GM19468 (cell line): ENCODE results near the gene RSPH1.

ENCODE experiments used
- ATAC-seq: cut with Tn5 transposase; IDR thresholded peaks from one replicate; pipeline ENCODE4 v1.9.1; 2021; ENCODE audit warnings: mild to moderate bottlenecking, moderate library complexity, moderate number of reproducible peaks; ENCODE audit not compliant: unreplicated experiment; ENCODE audit errors: extremely low read depth

The RSPH1 gene

DNA sequence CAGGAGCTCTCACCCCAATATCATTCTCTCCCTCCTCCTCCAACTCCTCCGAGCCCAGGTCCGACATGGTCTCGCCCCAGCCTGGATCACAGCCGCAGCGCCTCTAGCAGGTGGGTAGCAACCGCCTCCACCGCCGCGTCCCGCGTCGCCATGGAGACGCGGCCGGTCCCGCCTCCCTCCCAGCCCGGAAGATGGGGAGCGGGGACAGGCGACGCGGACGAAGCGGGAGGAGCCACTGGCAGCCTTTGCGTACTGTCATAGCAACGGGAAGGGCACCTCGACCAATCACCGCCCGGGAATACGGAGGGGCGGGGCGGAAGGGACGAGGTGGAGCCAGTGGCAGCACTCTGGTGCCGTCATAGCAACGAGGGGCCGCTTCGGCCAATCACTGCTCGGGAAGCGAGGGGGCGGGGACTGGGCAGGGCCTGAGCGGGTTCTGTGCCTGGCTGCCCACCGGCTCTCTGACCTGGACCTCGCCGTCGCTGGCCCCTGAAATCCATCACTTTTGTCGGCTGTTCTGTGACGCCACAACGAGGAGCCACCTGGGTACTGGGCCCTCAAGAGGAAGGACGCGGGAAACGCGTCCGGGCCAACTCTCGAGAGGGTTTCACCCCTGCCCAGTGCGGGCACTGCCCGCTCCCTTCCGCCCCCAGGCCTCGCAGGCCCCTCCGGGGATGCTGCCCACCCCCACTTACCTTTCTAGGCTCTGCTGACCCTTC is at the start of gene RSPH1:
RSPH1 (minus strand) TSS at position 105 of the 719 bp plus-strand sequence; CDS start at position 67, 38 bp downstream.
- ATAC-seq = peak; percentile 90

DNA sequence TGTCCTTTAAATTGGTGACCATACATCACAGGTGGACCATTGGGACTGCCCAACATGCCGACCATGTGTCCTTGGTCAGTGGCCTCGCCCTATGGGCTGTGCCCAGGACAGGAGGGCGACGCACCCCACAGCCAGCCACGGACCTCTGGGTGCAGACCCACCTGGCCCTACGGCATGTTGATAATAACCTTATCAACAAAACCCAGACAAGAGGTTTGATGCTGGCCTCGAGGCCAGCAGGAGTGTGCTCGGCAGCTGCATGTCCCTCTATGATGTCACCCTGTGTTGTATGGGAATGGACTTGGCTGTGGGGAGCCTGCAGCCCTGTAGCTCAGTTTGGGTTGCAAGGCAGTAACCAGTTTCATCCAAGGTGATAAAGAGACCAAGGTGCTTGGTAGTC is 49.7 kb upstream of the RSPH1 start:
- no peak for ATAC-seq

DNA sequence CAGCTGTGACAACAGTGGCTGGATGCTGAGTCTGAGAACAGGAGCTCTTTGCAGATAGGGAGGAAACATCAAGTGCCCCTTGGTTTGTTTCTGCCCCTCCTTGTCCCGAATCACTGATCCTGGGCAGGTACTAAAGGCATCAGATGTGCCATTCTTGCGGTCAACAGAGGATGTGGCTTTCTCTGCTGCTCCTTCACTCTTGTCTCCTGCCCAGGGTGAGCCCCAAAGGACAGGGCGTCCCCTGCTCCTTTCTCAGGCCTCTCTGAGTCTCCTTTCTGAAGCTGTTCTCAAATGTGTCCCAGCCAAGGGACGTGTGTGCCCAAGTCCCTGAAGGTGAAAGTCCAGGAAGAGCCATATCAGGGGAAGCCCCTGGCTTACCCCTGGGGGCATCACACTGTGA is 49.3 kb upstream of the RSPH1 start:
- ATAC-seq = no peak

DNA sequence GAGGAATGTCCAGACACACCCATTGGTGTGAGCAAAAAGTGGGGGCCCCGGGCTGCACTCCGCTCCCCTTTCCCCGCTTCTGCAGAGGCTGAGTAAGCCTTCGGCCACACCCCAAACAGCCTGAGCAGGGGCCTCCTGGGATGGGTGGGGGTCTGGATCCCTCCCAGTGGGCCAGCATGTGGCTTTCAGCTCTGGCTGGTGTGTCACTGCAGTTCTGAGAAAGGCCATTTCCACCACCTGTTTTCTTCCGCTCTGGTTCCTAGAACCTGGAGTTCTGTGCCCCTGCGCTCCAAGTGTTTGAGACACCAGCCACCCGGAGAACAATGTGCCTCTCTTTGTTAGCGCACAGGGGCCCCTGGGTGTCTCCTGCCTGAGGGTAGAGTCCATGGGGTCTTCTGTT is 48.5 kb upstream of the RSPH1 start:
- no peak for ATAC-seq

DNA sequence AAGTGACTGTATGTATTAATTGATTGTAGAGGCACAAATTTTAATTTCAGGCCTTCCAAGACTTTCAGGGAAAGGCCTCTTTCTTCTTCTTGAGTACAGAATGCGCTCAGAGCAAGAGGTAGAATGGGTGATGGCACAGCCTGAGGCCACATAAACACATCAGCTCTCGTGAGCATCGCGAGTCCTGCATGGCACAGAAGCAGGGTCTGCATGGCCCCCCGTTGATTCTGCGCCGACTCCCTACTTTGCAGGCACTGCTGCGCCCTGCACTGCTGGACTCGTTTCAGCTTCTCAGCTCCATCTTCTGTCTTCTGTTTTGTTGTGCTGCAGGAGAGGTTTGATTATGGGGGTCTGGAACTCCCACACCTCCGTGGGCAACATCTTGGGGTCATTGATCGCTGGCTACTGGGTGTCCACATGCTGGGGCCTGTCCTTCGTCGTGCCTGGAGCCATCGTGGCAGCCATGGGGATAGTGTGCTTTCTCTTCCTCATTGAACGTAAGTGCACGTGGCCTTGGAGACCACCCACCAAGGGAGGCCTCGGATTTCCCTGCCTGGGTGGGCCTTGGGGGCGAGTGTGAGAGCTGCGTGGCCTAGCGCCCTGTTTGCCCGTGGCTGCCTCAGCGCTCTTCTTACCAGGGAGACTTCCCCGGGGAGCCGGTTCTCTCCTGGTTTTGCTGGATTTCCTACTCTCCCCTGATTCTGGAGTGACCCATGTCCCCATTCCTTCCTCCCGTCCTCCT is 47.3 kb upstream of the RSPH1 start:
- no peak for ATAC-seq

DNA sequence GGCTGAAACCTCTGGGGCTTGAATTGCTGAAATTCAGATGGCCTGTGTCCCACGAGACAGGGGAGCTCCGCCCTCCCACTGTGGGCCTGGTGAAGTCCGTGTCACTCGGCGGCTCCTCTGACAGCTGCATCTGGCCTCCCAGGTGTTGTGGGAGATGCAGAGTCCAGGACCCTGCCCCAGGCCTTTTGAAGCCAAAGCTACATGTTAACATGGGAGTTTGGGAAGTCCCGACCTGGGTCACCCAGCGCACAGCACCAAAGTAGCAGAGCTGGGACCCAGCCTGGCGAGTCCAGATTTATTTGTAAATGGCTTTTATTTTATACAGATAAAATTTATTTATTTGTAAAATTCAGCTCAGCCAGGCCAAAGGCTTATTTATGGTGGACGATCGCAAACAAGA is 46.6 kb upstream of the RSPH1 start:
- no peak for ATAC-seq

- ATAC-seq = no peak
These were observed 46.2 kb upstream of the RSPH1 start for GRCh38 chr21:42542196-42542595.

DNA sequence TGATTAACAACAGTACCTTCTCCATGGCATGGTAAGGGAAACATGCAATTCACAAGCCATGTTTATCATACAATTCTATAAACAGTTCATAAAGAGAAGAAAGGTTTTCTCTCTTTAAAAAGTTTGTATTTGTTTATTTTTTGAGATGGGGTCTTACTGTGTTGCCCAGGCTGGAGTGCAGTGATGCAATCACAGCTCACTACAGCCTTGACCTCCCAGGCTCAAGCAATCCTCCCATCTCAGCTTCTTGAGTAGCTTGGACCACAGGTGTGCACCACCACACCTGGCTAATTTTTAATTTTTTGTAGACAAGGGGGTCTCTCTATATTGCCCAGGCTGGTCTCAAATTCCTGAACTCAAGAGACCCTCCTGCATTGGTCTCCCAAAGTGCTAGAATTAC is 45.6 kb upstream of the RSPH1 start:
- no peak for ATAC-seq

GRCh38 chr21:42541174-42541573 is 45.1 kb upstream of the RSPH1 start:
- ATAC-seq = no peak

GRCh38 chr21:42540396-42540795 is 44.4 kb upstream of the RSPH1 start:
- ATAC-seq = no peak

- no peak for ATAC-seq
These were observed 43.9 kb upstream of the RSPH1 start for GRCh38 chr21:42539931-42540343.

GRCh38 chr21:42539342-42539741 is 43.3 kb upstream of the RSPH1 start:
- no peak for ATAC-seq

DNA sequence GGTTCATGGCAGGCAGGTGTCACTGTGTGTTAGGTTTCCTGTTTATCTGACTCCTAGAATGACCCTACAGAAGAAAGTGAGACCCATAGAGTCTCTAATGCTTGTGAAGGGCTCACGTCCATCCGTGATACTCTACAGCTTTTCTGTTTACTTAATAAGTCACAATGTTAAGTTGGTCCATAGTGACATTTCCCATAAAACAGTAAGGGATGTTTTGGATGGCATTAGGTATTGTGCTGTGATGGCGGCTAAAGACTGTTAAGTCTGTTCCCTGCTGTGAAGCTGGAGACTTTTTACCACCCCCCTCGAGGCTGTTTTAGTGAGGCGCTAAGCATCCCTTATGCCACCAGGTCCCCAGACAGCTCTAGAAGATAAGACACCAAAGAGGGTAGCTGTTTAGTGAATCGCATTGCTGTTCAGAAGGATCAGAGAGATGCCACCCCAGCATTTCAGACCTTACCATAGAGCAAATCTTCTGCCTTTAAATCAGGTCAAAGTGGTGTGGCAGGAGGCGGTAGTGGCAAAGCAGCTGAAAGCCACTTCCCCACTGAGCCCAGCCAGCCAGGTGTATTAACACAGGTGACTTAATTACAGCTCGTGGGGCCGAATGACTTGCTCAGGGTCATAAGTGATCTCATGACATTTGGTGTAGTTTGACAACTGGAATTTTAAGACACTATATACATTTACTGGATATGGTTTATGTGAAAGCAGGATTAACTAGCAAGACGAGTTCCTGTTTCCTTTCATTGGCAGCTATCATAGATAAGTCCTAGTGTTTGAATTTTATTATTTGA is 42.7 kb upstream of the RSPH1 start:
- ATAC-seq = no peak

DNA sequence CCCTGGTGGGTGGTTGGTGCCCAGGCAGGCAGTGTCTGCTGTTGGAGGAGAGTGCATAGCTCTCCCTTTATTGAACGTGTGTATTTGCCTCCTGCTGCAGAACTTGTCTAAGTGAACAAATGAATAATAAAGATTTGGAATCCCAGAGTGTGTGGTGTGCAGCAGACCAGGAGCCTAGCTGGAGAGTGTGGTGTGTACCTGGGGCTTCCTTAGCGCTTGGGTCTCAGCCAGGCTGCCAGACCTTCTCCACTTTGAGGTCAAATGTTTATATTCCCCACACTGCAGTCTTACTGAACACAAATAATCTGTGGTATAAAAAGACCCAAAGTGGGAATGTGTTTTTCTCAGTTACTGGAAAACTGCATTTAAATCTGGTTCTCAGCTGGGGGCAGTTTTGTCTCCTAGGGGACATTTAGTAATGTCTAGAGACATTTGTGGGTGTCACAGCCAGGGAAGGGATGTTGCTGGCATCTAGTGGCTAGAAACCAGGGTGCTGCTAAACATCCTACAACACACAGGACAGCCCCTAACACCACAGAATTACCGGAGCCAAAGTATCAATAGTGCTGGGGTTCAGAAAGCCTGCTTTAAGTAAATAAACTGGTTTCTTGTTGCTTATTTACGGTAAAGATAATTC is 41.2 kb upstream of the RSPH1 start:
- no peak for ATAC-seq

DNA sequence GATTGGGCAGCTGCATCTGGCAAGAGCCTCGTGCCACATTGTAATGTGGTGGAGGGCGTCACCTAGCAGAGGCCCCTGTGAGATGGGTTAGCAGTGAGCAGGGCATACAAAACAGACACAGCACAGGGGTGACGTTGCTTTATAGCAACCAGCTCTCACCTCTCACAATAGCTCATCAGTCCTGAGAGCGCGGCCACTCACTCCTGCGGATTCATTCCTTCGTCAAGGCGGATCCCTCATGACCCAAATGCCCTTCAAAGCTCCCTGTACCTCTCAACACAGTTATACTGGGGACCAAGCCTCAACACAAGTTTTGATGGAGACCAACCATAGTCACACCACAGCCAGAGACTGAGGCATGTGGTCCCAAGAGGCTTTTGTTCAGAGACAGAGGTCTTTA is 40.6 kb upstream of the RSPH1 start:
- no peak for ATAC-seq

DNA sequence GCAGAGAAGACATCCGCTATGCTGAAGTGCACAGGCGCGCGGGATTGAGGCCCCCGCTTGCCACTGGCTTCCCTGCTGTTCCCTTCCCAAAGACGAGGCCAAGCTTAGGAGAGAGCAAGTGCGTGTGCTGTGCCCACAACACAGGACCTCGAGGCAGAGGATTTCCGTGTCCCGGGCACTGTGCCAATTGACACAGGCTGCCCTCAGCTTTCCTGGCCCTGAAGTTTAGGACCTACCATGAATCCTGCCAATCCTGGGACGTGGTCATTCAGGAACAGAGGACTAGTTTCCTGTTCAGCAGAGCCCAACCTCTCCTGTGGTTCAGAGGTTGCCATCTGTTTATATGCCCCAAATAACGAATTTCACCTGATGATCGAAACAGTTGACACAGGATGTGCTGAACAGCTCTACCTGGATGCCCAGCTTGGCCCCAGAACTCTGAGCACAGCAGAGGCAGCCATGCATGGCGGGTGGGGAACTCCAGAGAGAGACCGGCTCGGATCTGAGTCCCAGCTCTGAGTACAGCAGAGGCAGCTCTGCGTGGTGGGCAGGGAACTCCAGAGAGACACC is 39.7 kb upstream of the RSPH1 start:
- ATAC-seq = no peak

DNA sequence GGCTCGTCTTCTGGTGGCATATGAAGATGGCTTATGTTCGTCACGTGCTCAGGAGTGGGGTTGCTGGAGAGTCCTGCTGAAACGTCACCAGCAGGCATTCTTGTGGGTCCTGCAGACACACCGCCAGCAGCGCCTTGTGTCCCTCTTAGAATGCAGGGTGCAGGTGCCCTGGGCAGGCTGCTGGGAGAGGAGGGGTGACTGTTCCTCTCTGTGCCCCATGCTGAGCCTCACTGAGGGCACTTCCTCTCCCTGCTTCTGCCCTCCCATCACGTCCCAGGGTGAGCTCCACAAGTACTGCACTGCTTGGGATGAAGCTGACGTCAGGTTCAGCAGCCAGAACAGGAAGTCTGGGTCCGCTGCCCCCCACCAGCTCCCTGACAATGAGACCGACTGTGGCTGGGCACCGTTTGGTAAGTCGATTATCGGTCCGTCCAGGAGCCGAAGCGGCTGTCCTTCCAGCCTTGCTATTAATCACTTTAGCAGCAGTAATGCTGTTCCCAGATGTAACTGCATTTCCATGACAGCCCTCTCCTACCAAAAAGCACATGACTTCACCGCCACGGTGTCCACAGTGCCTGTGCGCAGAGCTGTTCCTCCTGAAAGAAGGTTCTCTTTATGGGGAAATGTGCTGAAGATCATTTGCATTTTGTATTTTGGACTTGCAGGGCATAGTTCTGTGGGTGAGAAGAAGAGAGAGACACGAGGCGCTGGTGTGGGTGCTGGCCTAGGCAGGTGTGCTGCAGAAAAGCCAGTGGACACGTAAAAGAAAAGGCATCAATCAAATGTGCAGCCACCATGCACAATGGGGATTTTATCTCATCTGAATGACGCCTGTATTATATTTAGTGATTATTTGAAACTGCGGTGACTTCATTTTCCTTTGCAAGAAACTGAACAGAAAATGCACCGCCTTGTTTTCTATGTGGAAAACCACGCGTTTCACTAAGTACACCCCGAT is 38.7 kb upstream of the RSPH1 start:
- peak; percentile 53 for ATAC-seq

- ATAC-seq = no peak
These were observed 37.9 kb upstream of the RSPH1 start for GRCh38 chr21:42533963-42534355.

- no peak for ATAC-seq
These were observed 37.4 kb upstream of the RSPH1 start for GRCh38 chr21:42533306-42533962.
